GM18517 (cell line): ENCODE data around the gene TIMM29.

Experiments
- ATAC-seq: cut with Tn5 transposase; IDR thresholded peaks from one replicate; pipeline ENCODE4 v1.9.1; 2021; ENCODE audit warnings: mild to moderate bottlenecking, moderate library complexity; ENCODE audit not compliant: unreplicated experiment

The TIMM29 gene

DNA sequence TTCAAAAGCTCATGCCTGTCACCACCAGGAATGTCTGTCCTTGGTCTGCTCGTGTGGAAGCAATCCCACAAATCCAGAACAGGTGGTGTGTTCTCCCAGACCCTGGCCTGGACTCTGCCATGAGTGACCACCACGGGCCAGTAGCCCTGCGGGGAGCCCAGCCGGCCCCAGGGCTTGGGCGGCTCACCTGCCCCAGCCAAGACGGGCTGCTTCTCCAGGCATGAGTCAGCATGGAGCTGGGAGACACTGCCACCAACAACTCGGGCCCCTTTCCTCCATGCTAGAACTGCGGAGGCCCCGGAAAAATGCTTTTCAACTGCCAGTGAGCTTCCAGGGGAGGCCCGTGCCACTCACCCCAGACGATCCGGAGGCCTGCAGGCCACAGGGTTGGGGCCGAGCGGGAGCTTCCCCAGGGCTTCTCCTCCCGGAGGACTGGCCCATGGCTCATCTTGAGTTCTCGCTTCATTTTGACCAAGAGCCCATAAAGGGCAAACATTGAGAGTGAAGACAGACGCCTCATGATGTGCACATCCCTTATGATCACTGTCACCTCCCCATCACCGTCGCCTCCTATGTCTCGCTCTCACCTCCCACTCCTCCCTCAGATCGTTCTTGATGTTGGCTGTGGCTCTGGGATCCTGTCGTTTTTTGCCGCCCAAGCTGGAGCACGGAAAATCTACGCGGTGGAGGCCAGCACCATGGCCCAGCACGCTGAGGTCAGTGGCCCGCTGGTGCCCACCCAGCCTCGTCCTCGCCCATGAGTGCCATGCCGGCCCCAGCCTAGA, 16.8 kb upstream of the TIMM29 start:
- no peak for ATAC-seq

DNA sequence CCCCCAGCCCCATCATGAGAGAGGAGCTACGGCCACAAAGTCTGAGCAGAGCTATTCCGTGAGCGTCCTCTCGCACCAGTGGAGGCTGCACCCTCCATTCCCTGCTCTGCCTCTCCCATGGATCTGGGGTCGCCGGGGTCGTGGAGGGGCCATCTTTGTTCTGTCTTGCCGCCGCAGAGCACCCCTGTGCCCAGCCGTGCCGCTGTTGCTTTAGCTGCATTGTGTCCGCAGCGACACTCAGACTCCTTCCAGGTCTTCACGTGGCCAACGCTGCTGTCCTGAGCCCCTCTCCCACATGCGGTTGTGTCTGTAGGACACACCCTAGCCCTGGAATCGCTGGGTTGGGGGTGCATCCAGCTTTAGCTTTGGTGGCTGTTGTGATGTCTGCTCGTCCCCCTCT, 16.0 kb upstream of the TIMM29 start:
- no peak for ATAC-seq

DNA sequence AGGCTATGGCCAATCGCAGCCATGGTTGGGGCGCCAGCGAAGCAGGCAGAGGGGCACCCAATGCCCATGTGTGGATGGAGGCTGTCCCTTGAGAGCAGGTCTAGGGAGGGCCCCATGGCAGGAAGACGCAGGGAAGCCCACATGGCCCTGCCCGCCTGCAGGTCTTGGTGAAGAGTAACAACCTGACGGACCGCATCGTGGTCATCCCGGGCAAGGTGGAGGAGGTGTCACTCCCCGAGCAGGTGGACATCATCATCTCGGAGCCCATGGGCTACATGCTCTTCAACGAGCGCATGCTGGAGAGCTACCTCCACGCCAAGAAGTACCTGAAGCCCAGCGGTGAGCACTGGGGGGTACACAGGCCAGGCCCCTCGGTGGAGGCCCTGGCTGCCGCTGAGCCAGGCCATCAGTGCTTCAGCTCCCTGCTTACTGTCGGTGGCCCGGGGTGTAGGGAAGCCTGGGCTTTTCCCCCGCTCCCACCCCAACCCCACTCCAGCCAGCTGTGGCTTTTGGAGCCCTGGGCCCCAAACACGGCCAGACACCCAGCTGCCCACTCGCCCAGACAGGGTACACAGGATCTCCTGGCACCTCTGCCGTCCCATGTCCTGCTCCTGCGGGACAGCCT, 14.8 kb upstream of the TIMM29 start:
- ATAC-seq: no peak

DNA sequence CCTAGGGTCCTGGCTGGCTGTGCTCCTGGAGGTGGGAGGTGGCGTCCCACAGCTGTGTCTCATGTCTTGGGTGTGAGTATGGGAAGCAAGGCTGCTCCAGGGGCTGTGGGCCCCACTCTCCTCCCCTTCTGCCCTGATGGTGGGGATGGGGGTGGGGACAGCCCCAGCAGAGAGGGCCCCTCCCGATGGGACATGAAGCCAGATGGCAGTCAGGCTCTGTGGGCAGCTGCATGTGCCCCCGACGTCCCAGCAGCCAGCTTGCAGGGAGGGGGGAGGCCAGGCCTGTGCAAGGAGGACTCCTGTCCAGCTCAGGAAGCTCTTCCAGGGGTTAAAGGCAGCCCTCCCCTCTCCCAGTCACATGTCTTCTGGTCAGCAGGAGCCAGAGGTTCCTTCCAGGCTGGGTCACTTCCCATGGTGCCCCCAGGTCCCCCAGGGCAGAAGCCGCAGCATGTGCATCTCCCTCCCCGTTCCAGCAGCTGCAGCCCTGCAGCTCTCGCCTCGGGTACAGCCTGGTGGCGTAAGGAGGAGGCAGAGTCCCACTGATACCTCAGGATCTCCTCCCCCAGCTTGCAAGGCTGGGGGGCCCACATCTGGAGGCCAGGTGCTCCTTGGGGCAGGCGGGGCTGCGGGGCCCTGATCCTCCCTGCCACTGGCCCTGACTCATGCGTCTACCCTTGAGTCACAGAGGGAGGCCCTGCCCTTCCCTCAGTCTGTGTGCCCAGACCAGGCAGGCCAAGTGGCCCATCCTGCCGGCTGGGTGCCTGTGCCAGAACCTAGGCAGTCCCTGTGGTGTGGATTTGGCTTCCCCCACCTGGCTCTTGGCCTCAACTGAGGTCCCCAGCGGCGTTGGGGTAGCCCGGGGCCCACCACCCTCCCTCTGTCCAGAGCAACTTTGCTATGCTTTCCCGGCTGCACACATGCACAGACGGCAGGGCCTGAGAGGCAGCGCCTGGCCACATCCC, 13.2 kb upstream of the TIMM29 start:
- ATAC-seq: no peak

DNA sequence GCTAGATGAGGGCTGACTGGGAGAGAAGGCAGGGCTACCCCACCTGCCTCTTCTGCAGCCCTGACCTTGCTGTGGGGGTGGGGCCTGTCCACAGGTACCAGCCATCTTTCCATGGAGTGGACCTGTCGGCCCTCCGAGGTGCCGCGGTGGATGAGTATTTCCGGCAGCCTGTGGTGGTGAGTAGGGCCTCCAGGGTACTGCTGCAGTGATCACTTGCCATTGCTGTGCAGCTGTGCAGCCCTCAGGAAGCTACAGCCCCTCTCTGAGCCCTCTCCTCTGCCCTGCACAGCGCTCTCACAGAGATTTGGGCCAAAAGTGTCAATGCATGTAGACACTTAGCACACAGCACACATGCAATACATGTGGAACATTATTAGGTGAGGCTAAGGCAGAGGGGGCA, 12.0 kb upstream of the TIMM29 start:
- ATAC-seq: no peak

DNA sequence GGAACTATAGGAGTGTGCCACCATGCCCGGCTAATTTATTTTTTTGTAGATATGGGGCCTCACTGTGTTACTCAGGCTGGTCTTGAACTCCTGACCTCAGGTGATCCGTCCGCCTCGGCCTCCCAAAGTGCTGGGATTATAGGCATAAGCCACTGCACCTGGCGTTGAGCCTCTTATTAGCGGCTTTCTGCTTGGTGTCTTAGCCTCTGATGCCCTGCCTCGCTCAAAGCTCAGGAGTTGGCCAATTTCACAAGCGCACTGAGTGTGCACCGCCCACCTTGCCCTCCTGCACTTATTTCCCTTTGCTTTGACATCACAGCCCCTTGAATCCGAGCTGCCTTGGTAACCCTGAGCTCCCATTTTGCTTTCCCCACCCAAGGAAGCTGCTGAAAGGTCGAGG, 10.3 kb upstream of the TIMM29 start:
- ATAC-seq: no peak

DNA sequence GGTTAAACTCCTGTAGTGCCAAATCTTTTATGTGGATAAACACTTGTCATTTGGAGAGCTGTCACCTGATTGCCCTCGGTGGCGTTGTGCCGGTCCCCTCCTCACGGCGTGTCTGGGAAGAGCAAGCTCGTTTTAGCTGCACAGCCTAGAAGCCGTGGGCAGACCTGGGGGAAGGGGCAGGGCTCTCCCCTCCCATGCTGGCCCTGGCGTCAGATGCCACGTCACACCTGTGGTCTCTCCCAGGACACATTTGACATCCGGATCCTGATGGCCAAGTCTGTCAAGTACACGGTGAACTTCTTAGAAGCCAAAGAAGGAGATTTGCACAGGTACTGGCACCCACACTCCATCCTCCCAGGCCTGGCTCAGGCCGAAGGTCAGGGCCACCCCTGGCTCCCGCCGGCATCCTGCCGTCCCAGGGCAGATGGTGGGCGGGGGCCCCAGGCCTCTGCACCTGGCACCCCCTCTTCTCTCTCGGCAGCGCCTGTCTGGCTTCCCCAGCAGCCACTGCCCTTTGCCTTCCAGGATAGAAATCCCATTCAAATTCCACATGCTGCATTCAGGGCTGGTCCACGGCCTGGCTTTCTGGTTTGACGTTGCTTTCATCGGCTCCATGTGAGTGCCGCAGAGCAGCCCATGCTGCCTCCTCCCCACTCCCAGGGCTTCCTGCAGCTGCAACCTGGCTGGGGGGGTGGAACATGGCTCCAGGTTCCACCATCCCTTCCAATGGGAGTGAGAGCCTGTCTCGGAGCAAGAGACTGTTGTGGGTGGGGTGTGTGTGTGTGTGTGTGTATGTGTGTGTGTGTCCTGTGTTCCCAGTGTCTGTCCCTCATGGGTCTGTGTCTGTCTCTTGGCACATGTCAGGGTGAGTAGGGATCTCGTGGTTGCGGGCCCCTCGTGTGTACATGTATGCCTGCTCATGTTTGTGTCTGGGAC, 9.0 kb upstream of the TIMM29 start:
- ATAC-seq: no peak

DNA sequence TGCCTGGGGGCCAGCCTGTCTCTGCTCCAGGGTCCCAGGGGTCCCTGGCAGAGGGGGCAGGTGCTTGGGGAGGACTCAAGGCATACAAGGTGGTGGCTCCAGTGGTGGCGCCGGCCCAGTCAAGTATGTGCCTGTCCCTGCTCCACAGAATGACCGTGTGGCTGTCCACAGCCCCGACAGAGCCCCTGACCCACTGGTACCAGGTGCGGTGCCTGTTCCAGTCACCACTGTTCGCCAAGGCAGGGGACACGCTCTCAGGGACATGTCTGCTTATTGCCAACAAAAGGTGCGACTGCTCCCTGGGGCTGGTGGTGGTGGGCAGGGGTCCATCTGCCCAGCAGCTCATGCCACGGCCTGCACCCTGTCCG, 8.3 kb upstream of the TIMM29 start:
- ATAC-seq: no peak

DNA sequence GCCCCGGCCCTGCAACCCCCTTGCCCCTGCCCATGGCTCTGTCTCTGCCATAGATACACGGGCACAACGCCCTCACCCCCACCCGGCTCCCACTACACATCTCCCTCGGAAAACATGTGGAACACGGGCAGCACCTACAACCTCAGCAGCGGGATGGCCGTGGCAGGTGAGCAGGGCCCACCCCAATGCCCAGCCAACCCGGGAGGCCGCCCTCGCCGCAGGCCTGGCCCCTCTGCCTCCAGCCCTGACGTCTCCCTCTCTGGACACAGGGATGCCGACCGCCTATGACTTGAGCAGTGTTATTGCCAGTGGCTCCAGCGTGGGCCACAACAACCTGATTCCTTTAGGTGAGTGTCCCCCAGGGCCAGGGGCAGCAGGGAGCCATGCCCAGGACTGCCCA, 7.8 kb upstream of the TIMM29 start:
- no peak for ATAC-seq

DNA sequence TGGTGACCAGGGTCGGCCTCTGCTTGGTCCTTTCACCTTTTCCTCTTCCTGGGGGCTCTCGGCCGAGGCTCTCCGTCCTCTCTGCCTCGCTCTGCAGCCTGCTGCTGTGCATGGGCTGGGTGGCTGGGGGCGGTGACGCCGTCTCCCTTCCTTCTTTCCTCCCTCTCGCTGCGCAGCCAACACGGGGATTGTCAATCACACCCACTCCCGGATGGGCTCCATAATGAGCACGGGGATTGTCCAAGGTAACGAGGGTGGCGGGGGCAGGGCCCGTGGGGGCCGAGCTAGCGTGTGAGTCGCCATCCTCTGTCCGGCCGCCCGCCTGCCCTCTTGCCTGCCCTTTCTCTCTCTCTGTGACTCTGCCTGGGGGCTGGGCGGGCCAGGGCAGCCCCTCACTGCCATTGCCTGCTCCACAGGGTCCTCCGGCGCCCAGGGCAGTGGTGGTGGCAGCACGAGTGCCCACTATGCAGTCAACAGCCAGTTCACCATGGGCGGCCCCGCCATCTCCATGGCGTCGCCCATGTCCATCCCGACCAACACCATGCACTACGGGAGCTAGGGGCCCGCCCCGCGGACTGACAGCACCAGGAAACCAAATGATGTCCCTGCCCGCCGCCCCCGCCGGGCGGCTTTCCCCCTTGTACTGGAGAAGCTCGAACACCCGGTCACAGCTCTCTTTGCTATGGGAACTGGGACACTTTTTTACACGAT, 7.3 kb upstream of the TIMM29 start:
- no peak for ATAC-seq

DNA sequence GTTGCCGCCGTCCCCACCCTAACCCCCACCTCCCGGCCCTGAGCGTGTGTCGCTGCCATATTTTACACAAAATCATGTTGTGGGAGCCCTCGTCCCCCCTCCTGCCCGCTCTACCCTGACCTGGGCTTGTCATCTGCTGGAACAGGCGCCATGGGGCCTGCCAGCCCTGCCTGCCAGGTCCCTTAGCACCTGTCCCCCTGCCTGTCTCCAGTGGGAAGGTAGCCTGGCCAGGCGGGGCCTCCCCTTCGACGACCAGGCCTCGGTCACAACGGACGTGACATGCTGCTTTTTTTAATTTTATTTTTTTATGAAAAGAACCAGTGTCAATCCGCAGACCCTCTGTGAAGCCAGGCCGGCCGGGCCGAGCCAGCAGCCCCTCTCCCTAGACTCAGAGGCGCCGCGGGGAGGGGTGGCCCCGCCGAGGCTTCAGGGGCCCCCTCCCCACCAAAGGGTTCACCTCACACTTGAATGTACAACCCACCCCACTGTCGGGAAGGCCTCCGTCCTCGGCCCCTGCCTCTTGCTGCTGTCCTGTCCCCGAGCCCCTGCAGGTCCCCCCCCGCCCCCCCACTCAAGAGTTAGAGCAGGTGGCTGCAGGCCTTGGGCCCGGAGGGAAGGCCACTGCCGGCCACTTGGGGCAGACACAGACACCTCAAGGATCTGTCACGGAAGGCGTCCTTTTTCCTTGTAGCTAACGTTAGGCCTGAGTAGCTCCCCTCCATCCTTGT, 6.5 kb upstream of the TIMM29 start:
- ATAC-seq: no peak

DNA sequence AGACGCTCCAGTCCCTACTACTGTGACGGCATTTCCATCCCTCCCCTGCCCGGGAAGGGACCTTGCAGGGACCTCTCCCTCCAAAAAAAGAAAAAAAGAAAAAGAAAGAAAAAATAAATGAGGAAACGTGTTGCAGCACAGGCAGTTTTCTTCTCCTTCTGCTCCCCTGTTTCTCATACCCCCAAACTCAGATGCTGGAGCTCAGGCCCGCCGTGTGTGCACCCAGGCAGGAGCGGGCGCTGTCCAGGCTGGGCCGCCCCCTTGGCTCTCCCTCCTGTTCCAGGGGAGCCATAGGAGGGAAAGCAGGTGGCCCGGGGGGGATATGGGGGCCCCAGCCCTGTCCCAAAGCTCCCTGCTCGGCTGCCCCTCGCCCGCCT, 6.0 kb upstream of the TIMM29 start:
- no peak for ATAC-seq

DNA sequence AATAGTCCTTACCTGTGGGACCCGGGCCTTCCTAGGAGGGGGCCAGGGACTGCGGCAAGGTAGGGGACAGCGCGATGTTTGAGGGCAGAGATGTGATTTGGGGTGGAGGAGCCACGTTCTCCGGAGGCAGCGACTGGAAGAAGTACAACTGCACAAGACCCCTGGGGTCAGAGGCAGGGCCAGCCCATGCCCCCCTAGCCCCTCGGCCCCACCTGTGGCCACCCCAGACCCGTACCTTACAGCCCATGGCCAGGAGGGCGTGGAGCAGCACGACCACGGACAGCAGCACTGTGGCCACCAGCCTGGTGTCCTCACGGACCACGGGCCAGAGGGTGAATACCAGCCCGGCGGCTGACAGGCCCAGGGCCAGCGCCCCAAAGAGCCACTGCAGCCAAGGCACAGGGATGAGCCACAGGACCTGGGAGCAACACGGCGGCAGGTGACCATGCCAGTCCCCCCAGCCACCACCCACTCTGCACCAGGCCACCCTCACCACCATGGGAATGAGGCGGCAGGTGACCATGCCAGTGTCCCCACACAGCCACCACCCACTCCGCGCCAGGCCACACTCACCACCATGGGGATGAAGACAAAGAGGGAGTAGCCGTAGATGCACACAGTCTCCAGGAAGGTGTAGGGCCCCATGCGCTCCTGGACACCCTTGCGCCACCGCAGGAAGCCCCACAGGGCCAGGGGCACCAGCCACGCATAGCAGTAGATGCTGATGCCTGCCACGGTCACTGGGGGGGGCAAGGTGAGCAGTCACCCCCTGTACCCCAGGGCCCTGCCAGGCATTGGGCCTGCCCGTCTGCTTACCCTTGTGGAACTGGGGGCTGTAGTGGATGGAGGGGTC, 5.1 kb upstream of the TIMM29 start:
- ATAC-seq: no peak

DNA sequence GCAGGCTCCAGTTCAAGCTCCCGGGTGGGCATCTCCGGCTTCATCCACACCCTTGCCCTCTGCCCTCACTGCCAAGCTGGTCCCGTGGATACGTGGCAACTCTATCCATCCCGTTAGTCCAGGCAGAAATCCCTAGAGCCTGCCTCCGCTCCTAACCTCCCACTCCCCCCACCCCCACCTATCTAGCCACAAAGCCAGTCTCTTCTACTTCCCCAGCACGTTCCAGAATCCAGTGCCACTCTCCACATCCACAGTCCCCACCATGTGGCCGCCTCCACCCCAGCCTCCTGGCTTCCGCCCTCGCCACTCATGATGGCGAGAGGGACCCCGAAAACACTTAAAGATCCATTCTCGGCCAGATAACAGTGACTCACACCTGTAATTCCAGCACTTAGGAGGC, 4.0 kb upstream of the TIMM29 start:
- ATAC-seq: no peak

DNA sequence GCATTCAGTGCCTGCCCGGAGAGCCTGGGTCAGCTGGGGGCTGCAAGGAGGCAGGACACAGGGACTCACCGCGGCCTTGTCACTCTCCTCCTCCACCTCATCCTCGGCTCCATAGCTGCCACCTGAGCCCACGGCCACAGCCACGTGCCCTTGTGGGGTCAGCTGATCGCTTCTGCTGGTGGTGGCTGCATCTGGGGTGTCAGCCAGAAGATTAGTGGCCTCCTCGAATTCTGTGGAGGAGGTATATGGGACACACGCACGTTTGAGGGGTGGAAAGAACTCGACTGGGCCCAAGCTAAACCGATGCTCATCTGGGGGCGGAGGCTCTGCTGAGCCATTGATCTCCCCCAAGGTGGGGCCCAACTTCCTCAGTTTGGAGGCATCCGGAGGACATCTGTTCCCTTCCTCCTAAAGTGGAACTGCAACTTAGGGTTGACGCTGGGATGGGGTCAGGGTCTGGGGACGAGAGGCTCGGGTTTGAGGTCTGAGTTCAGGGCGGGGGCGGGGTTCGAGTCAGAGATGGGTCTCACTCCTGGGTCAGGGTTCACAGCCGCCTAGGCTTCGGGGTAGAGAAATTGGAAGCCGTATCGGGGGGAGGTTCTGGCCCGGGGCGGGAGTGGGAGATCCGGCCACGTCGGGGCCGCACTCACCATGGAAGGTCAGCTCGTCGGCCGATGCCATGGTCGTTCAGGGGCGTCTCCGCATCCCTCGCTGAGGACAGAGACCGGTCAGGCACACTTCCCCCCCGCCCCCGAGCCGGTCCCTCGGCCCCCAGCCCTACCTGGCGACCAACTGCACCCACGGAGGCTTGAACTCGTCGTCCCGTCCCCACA, 665 bp upstream of the TIMM29 start:
- ATAC-seq: peak; percentile 6

DNA sequence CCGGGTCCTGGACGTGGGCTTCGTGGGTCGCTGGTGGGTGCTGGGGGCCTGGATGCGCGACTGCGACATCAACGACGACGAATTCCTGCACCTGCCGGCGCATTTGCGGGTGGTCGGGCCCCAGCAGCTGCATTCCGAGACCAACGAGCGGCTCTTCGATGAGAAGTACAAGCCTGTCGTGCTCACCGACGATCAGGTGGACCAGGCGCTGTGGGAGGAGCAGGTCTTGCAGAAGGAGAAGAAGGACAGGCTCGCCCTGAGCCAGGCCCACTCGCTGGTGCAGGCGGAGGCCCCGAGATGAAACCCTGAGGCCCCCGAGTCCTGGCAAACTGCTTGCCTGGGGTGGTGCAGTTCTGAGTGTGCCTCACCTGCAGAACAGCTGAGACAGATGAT, 787 bp downstream of the TIMM29 start:
- no peak for ATAC-seq

DNA sequence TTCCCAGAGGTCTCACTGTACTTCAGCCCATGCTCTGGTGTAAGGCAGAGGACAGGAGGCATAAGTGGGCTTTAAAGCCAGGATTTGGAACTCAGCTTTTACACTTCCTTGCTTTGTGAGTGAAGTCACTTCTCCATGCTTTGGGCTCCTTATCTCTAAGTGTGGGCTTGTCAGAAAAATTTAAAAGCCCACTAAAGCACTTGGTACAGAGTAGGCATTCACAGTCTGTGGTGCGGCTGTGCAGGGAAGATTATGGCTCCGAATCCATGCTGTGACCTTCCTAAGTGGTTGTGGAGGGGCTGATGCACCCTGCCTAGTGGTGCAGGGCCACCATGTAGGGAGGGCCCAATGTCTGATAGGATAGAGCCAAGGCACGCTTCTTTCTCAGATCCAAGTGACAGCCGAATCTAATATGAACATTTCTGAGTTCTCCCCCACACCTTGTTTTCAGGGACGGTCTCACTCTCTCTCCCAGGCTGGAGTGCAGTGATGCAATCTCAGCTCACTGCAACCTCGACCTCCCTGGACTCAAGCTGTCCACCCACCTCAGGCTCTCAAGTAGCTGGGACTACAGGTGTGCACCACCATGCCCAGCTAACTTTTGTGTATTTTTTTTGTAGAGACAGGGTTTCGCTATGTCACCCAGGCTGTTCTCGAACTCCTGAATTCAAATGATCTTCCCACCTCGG, 6.9 kb downstream of the TIMM29 start:
- no peak for ATAC-seq
